ENCODE data around the gene C10orf71. TPM values are rescaled to one million over a fixed set of nuclear protein-coding genes. Genes with fewer than 3 reads are reported as not detected.

C10orf71 gene
- total RNA-seq, 1 experiment from 2014 or later = not detected

- no peaks in the 10 kb centered on the region for H3K4me1 ChIP-seq (ENCODE audit: low read length)
- DNase-seq = no peak
- no peak overlapping the region for H3K27ac ChIP-seq (ENCODE audit: low read length)
- H3K36me3 ChIP-seq (ENCODE audit: insufficient read depth, low read length) = no peaks in the 10 kb centered on the region
- no peaks in the 10 kb centered on the region for H3K9me2 ChIP-seq (replicated peaks; ENCODE audit: insufficient read depth, low read length)
- no peaks in the 10 kb centered on the region for H3K27me3 ChIP-seq (ENCODE audit: low read length)
- no peaks in the 10 kb centered on the region for H4K20me1 ChIP-seq (ENCODE audit: insufficient read depth, low read depth, low read length)
- H2AFZ ChIP-seq (ENCODE audit: low read length) = no peak overlapping the region
- no peak overlapping the region for H3K4me2 ChIP-seq (ENCODE audit: low read depth, low read length, poor library complexity, severe bottlenecking)
- H3K79me2 ChIP-seq (ENCODE audit: low read length) = no peaks in the 10 kb centered on the region
- H3K9ac ChIP-seq (ENCODE audit: low read length) = no peak overlapping the region
- H3K9me3 ChIP-seq (ENCODE audit: low read length) = no peaks in the 10 kb centered on the region
- H3K4me3 ChIP-seq (ENCODE audit: low read length) = no peak overlapping the region
These were observed 21.0 kb upstream of the C10orf71 start for GRCh38 chr10:49277973-49278372.

- Histone ChIP-seq H3K4me3 (ENCODE audit: low read length) (no peak overlapping the region), H3K9me3 (ENCODE audit: low read length) (no peaks in the 10 kb centered on the region), H3K36me3 (ENCODE audit: insufficient read depth, low read length) (no peaks in the 10 kb centered on the region), H3K79me2 (ENCODE audit: low read length) (no peaks in the 10 kb centered on the region), H3K9ac (ENCODE audit: low read length) (no peak overlapping the region), H3K4me1 (ENCODE audit: low read length) (no peaks in the 10 kb centered on the region), H3K9me2 (replicated peaks; ENCODE audit: insufficient read depth, low read length) (no peaks in the 10 kb centered on the region), H3K27me3 (ENCODE audit: low read length) (no peaks in the 10 kb centered on the region), H3K27ac (ENCODE audit: low read length) (no peak overlapping the region), H4K20me1 (ENCODE audit: insufficient read depth, low read depth, low read length) (no peaks in the 10 kb centered on the region), H3K4me2 (ENCODE audit: low read depth, low read length, poor library complexity, severe bottlenecking) (no peak overlapping the region), H2AFZ (ENCODE audit: low read length) (no peak overlapping the region)
- DNase-seq = no peak
These were observed 20.4 kb upstream of the C10orf71 start for GRCh38 chr10:49278497-49278981.

GRCh38 chr10:49279015-49279880, 19.7 kb upstream of the C10orf71 start:
- Histone ChIP-seq H3K36me3 (ENCODE audit: insufficient read depth, low read length) (no peaks in the 10 kb centered on the region), H3K9ac (ENCODE audit: low read length) (no peak overlapping the region), H3K27me3 (ENCODE audit: low read length) (no peaks in the 10 kb centered on the region), H3K4me2 (ENCODE audit: low read depth, low read length, poor library complexity, severe bottlenecking) (no peak overlapping the region), H3K4me1 (ENCODE audit: low read length) (no peaks in the 10 kb centered on the region), H2AFZ (ENCODE audit: low read length) (no peak overlapping the region), H3K27ac (ENCODE audit: low read length) (no peak overlapping the region), H3K79me2 (ENCODE audit: low read length) (no peaks in the 10 kb centered on the region), H3K9me3 (ENCODE audit: low read length) (no peaks in the 10 kb centered on the region), H3K4me3 (ENCODE audit: low read length) (no peak overlapping the region), H4K20me1 (ENCODE audit: insufficient read depth, low read depth, low read length) (no peaks in the 10 kb centered on the region), H3K9me2 (replicated peaks; ENCODE audit: insufficient read depth, low read length) (no peaks in the 10 kb centered on the region)
- no peak for DNase-seq

GRCh38 chr10:49280001-49280408, 19.0 kb upstream of the C10orf71 start:
- no peaks in the 10 kb centered on the region for H3K4me1 ChIP-seq (ENCODE audit: low read length)
- H3K4me2 ChIP-seq (ENCODE audit: low read depth, low read length, poor library complexity, severe bottlenecking) = no peak overlapping the region
- no peak overlapping the region for H3K9ac ChIP-seq (ENCODE audit: low read length)
- no peaks in the 10 kb centered on the region for H3K9me3 ChIP-seq (ENCODE audit: low read length)
- no peak overlapping the region for H3K4me3 ChIP-seq (ENCODE audit: low read length)
- H4K20me1 ChIP-seq (ENCODE audit: insufficient read depth, low read depth, low read length) = no peaks in the 10 kb centered on the region
- DNase-seq = no peak
- no peak overlapping the region for H3K27ac ChIP-seq (ENCODE audit: low read length)
- H3K36me3 ChIP-seq (ENCODE audit: insufficient read depth, low read length) = no peaks in the 10 kb centered on the region
- no peak overlapping the region for H2AFZ ChIP-seq (ENCODE audit: low read length)
- no peaks in the 10 kb centered on the region; the same call in 1 of the 2 replicates for H3K27me3 ChIP-seq (ENCODE audit: low read length)
- H3K9me2 ChIP-seq (replicated peaks; ENCODE audit: insufficient read depth, low read length) = no peaks in the 10 kb centered on the region
- no peaks in the 10 kb centered on the region for H3K79me2 ChIP-seq (ENCODE audit: low read length)

DNA sequence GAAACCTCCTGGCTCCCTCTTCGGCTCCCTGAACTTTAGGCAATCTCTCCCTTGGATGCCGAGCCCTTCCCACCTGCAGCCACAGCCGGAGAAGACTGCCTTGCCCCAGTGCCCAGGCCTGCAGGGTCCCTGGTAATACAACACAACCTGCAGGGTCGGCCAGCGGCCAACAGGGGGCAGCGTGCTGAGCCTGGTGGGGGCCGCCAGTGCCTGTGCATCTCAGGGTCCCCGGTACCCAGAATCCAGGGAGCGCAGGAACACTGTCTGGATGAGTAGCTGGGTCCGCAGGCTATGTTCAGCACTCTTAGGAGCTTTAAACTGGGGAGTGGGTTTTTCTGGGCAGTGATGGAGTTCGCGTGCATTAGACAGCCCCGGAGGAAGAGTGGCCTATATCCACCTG, 17.5 kb upstream of the C10orf71 start:
- H3K4me1 ChIP-seq (ENCODE audit: low read length) = no peaks in the 10 kb centered on the region
- H3K4me2 ChIP-seq (ENCODE audit: low read depth, low read length, poor library complexity, severe bottlenecking) = no peak overlapping the region
- H3K9me2 ChIP-seq (replicated peaks; ENCODE audit: insufficient read depth, low read length) = no peaks in the 10 kb centered on the region
- H4K20me1 ChIP-seq (ENCODE audit: insufficient read depth, low read depth, low read length) = no peaks in the 10 kb centered on the region
- no peaks in the 10 kb centered on the region; the same call in 1 of the 2 replicates for H3K27me3 ChIP-seq (ENCODE audit: low read length)
- no peak overlapping the region for H3K4me3 ChIP-seq (ENCODE audit: low read length)
- H3K9me3 ChIP-seq (ENCODE audit: low read length) = no peaks in the 10 kb centered on the region
- no peak overlapping the region for H2AFZ ChIP-seq (ENCODE audit: low read length)
- H3K79me2 ChIP-seq (ENCODE audit: low read length) = no peaks in the 10 kb centered on the region
- DNase-seq = peak; percentile 62
- H3K36me3 ChIP-seq (ENCODE audit: insufficient read depth, low read length) = no peaks in the 10 kb centered on the region
- no peak overlapping the region for H3K27ac ChIP-seq (ENCODE audit: low read length)
- no peak overlapping the region for H3K9ac ChIP-seq (ENCODE audit: low read length)

DNA sequence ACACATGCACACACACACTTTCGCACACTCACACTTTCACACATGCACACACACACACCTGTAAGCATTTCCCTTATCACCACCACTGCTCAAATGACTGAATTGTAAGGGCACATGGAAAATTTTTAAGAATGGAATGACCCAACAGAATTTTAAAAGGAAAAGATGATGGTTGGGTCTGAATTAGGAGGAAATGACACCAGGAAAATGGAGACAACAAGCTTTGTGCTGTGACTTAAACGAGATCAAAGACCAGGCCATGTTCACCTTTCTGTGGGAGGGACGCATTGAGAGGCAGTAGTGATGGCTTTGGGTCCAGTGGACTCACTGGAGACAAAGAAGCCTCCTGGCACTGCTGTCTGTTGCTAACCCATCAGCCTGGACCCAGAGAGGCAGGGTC, 16.7 kb upstream of the C10orf71 start:
- no peaks in the 10 kb centered on the region for H4K20me1 ChIP-seq (ENCODE audit: insufficient read depth, low read depth, low read length)
- H3K4me3 ChIP-seq (ENCODE audit: low read length) = no peak overlapping the region
- no peak overlapping the region for H3K4me2 ChIP-seq (ENCODE audit: low read depth, low read length, poor library complexity, severe bottlenecking)
- no peaks in the 10 kb centered on the region for H3K4me1 ChIP-seq (ENCODE audit: low read length)
- no peaks in the 10 kb centered on the region for H3K9me2 ChIP-seq (replicated peaks; ENCODE audit: insufficient read depth, low read length)
- H2AFZ ChIP-seq (ENCODE audit: low read length) = no peak overlapping the region
- H3K27me3 ChIP-seq (ENCODE audit: low read length) = no peaks in the 10 kb centered on the region; the same call in 1 of the 2 replicates
- H3K9me3 ChIP-seq (ENCODE audit: low read length) = no peaks in the 10 kb centered on the region
- no peak overlapping the region for H3K9ac ChIP-seq (ENCODE audit: low read length)
- no peaks in the 10 kb centered on the region for H3K79me2 ChIP-seq (ENCODE audit: low read length)
- no peak for DNase-seq
- no peaks in the 10 kb centered on the region for H3K36me3 ChIP-seq (ENCODE audit: insufficient read depth, low read length)
- H3K27ac ChIP-seq (ENCODE audit: low read length) = no peak overlapping the region

DNA sequence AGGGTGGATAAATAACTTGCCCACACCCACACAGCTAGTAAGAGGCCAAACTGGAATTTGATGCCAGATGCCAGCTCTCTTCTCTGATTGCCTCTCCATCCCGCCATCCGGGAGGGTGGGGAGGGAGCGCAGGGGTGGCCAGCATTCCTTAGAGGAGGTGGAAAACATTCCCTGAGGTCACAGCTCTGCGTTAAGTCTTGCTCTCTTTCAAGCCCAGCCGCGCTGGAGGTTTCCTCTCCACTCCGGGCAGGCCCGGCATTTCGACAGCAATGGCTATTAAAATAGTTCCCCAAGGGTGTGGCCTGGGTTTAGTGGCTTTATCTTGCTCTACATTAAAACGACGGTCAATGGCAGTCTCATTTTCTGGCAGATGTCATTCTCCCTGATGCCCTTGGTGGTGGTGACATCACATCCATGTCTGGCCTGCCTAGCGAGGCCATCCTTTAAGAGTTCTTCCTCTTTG, 16.1 kb upstream of the C10orf71 start:
- Histone ChIP-seq H3K9me3 (ENCODE audit: low read length) (no peaks in the 10 kb centered on the region), H3K4me2 (ENCODE audit: low read depth, low read length, poor library complexity, severe bottlenecking) (no peak overlapping the region), H3K27ac (ENCODE audit: low read length) (no peak overlapping the region), H2AFZ (ENCODE audit: low read length) (no peak overlapping the region), H3K79me2 (ENCODE audit: low read length) (no peaks in the 10 kb centered on the region), H3K9ac (ENCODE audit: low read length) (no peak overlapping the region), H3K9me2 (replicated peaks; ENCODE audit: insufficient read depth, low read length) (no peaks in the 10 kb centered on the region), H3K27me3 (ENCODE audit: low read length) (no peaks in the 10 kb centered on the region; the same call in 1 of the 2 replicates), H3K4me3 (ENCODE audit: low read length) (no peak overlapping the region), H3K36me3 (ENCODE audit: insufficient read depth, low read length) (no peaks in the 10 kb centered on the region), H4K20me1 (ENCODE audit: insufficient read depth, low read depth, low read length) (no peaks in the 10 kb centered on the region), H3K4me1 (ENCODE audit: low read length) (no peaks in the 10 kb centered on the region)
- DNase-seq = no peak

GRCh38 chr10:49283491-49283890, 15.5 kb upstream of the C10orf71 start:
- H3K9me2 ChIP-seq (replicated peaks; ENCODE audit: insufficient read depth, low read length) = no peaks in the 10 kb centered on the region
- H2AFZ ChIP-seq (ENCODE audit: low read length) = no peak overlapping the region
- no peak overlapping the region for H3K9ac ChIP-seq (ENCODE audit: low read length)
- no peak overlapping the region for H3K27ac ChIP-seq (ENCODE audit: low read length)
- no peaks in the 10 kb centered on the region for H3K79me2 ChIP-seq (ENCODE audit: low read length)
- DNase-seq = no peak
- H4K20me1 ChIP-seq (ENCODE audit: insufficient read depth, low read depth, low read length) = no peaks in the 10 kb centered on the region
- H3K9me3 ChIP-seq (ENCODE audit: low read length) = no peaks in the 10 kb centered on the region
- H3K27me3 ChIP-seq (ENCODE audit: low read length) = no peaks in the 10 kb centered on the region; the same call in 1 of the 2 replicates
- no peaks in the 10 kb centered on the region for H3K4me1 ChIP-seq (ENCODE audit: low read length)
- H3K4me2 ChIP-seq (ENCODE audit: low read depth, low read length, poor library complexity, severe bottlenecking) = no peak overlapping the region
- no peaks in the 10 kb centered on the region for H3K36me3 ChIP-seq (ENCODE audit: insufficient read depth, low read length)
- H3K4me3 ChIP-seq (ENCODE audit: low read length) = no peak overlapping the region
